ENCODE measurements around the gene JUND. TPM values are rescaled to one million over a fixed set of nuclear protein-coding genes. Genes with fewer than 3 reads are reported as not detected.

Gene JUND
- total and polyA plus RNA-seq, 2 of the 4 experiments (the other 2 are of a cell fraction), result 14.2 to 77.2 TPM

- peaks cover 3% of the 10 kb centered on the region; the same call in 1 of the 2 replicates for H3K9me3 ChIP-seq (ENCODE audit: control insufficient read depth, insufficient read depth, low read length)
- DNase-seq (no peak), ATAC-seq (ENCODE audit: low read depth) (no peak)
- H3K9ac ChIP-seq (ENCODE audit: low read depth, low read length), result no peak overlapping the region
- no peak overlapping the region for H2AK9ac ChIP-seq (replicated peaks; ENCODE audit: low read depth, low read length, poor library complexity)
- in situ Hi-C loops (cut with MboI; ENCODE audit: low sequenced_read_pairs), result no loop called here
- H2BK5ac ChIP-seq (ENCODE audit: low read depth, low read length, poor library complexity, severe bottlenecking), result no peak overlapping the region
- H4K20me1 ChIP-seq (ENCODE audit: insufficient read depth, low read length), result peaks cover 5% of the 10 kb centered on the region; the same call in 1 of the 2 replicates
- no peak overlapping the region for H3K18ac ChIP-seq (ENCODE audit: low read depth, low read length)
- BruUV-seq (replicated peaks), result no TSS peak
- H2AK5ac ChIP-seq (ENCODE audit: low read depth, low read length), result no peak overlapping the region
- intact Hi-C loops (cut with micrococcal nuclease), result no loop called here
- no peak overlapping the region for H3K4me3 ChIP-seq (ENCODE audit: insufficient read depth, low read depth, low read length)
- H3K23ac ChIP-seq (ENCODE audit: low read depth, low read length), result no peak overlapping the region
- H4K8ac ChIP-seq (ENCODE audit: low read depth in 2 of 2, low read length in 2 of 2), result no peak overlapping the region
- ChIA-PET CTCF (interaction anchor here (1.0 kb wide), 1 partner anchor 26 kb away, joined by 4 read pairs; no protein-coding TSS in a partner anchor), POLR2A (ENCODE audit: unreplicated experiment) (no interaction called here)
- H3K9me1 ChIP-seq (ENCODE audit: insufficient read depth, low read length), result no peaks in the 10 kb centered on the region
- no peaks in the 10 kb centered on the region for H3K36me3 ChIP-seq (ENCODE audit: control insufficient read depth, insufficient read depth, low read length)
- TF ChIP-seq BHLHE40 (IDR thresholded peaks at IDR 0.05; ENCODE audit: low read depth, low read length) (no peak), SMC3 (IDR thresholded peaks at IDR 0.05; ENCODE audit: low read depth, low read length) (no peak), NFE2L2 (IDR thresholded peaks at IDR 0.05; ENCODE audit: low read depth, low read length) (no peak), CHD1 (IDR thresholded peaks at IDR 0.05; ENCODE audit: low read depth, low read length) (no peak), RCOR1 (IDR thresholded peaks at IDR 0.05; ENCODE audit: insufficient replicate concordance, low read length) (no peak), RAD21 (IDR thresholded peaks at IDR 0.05; ENCODE audit: low read length) (no peak), ELK1 (IDR thresholded peaks at IDR 0.05; ENCODE audit: borderline replicate concordance, low read depth, low read length) (no peak), CEBPB (IDR thresholded peaks at IDR 0.05; ENCODE audit: low read depth, low read length) (no peak), USF2 (IDR thresholded peaks at IDR 0.05; ENCODE audit: low read depth, low read length) (no peak), MXI1 (IDR thresholded peaks at IDR 0.05; ENCODE audit: borderline replicate concordance, low read depth, low read length) (no peak)
- TF ChIP-seq, protein P1, sequence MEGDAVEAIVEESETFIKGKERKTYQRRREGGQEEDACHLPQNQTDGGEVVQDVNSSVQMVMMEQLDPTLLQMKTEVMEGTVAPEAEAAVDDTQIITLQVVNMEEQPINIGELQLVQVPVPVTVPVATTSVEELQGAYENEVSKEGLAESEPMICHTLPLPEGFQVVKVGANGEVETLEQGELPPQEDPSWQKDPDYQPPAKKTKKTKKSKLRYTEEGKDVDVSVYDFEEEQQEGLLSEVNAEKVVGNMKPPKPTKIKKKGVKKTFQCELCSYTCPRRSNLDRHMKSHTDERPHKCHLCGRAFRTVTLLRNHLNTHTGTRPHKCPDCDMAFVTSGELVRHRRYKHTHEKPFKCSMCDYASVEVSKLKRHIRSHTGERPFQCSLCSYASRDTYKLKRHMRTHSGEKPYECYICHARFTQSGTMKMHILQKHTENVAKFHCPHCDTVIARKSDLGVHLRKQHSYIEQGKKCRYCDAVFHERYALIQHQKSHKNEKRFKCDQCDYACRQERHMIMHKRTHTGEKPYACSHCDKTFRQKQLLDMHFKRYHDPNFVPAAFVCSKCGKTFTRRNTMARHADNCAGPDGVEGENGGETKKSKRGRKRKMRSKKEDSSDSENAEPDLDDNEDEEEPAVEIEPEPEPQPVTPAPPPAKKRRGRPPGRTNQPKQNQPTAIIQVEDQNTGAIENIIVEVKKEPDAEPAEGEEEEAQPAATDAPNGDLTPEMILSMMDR (conservative IDR thresholded peaks at IDR 0.05; ENCODE audit: low read depth, low read length), result no peak
- H3K27me3 ChIP-seq (ENCODE audit: control insufficient read depth, insufficient read depth, low read length), result peaks cover 19% of the 10 kb centered on the region
- no peak overlapping the region for H3K27ac ChIP-seq (ENCODE audit: insufficient read depth, low read length)
- H3K4me1 ChIP-seq (ENCODE audit: control insufficient read depth, insufficient read depth, low read length), result no peaks in the 10 kb centered on the region
- no peak overlapping the region for H2BK120ac ChIP-seq (ENCODE audit: low read depth, low read length)
- no peak overlapping the region for H3K4me2 ChIP-seq (ENCODE audit: low read depth, low read length)
- no peak overlapping the region for H2BK20ac ChIP-seq (ENCODE audit: low read depth, low read length)
- H3K4ac ChIP-seq (ENCODE audit: low read depth, low read length), result no peak overlapping the region
- H3K56ac ChIP-seq (ENCODE audit: extremely low read depth, insufficient read depth, low read length), result no peak overlapping the region
- H4K5ac ChIP-seq (ENCODE audit: low read depth, low read length), result no peak overlapping the region
- H3K79me1 ChIP-seq (ENCODE audit: low read depth in 1 of 2, low read length in 2 of 2), result no peaks in the 10 kb centered on the region
- dilution Hi-C loops (cut with HindIII; ENCODE audit: low sequenced_read_pairs, unreplicated experiment), result no loop called here
- H2AFZ ChIP-seq (replicated peaks; ENCODE audit: low read length, poor library complexity), result no peak overlapping the region
- WGBS, 2 experiments (ENCODE audit: extremely low coverage in 2 of 2, insufficient read length in 1 of 2), result no CpG with 5 or more reads among the region's 6 CpGs
- H4K91ac ChIP-seq (ENCODE audit: insufficient read depth, low read depth, low read length), result no peak overlapping the region
- no peak overlapping the region for H2BK15ac ChIP-seq (ENCODE audit: low read depth, low read length)
- no peak overlapping the region for H3K14ac ChIP-seq (replicated peaks; ENCODE audit: low read depth, low read length)
These were observed 47.2 kb downstream of the JUND start for GRCh38 chr19:18234194-18234593.
